ENCODE results near the gene CRYZL1.

Gene CRYZL1

GRCh38 chr21:33685613-33686197 is 44.2 kb upstream of the CRYZL1 start:
- Histone ChIP-seq H3K27me3 (no peaks in the 10 kb centered on the region), H3K27ac (no peak overlapping the region), H3K9me3 (no peaks in the 10 kb centered on the region), H3K4me3 (ENCODE audit: low read depth in 1 of 2, low read length in 1 of 2) (no peak overlapping the region), H3K36me3 (no peaks in the 10 kb centered on the region), H3K4me1 (ENCODE audit: control insufficient read depth in 1 of 2, insufficient read depth in 1 of 2, low read depth in 1 of 2, low read length in 1 of 2) (no peaks in the 10 kb centered on the region)
- no peak for TF ChIP-seq CTCF (IDR thresholded peaks at IDR 0.05)

- H3K9me3 ChIP-seq, result no peaks in the 10 kb centered on the region
Measured at GRCh38 chr21:33684923-33685560, 43.5 kb upstream of the CRYZL1 start.

GRCh38 chr21:33684068-33684467 is 42.5 kb upstream of the CRYZL1 start:
- no peak overlapping the region for H3K4me3 ChIP-seq (ENCODE audit: low read depth in 1 of 2, low read length in 1 of 2)
- no peaks in the 10 kb centered on the region for H3K9me3 ChIP-seq
- H3K36me3 ChIP-seq, result no peaks in the 10 kb centered on the region
- H3K27ac ChIP-seq, result no peak overlapping the region
- no peak for TF ChIP-seq CTCF (IDR thresholded peaks at IDR 0.05)
- no peaks in the 10 kb centered on the region for H3K27me3 ChIP-seq
- H3K4me1 ChIP-seq (ENCODE audit: control insufficient read depth in 1 of 2, insufficient read depth in 1 of 2, low read depth in 1 of 2, low read length in 1 of 2), result no peaks in the 10 kb centered on the region

More at GRCh38 chr21:33684923-33685560, 43.5 kb upstream of the CRYZL1 start:
- Histone ChIP-seq H3K27ac (no peak overlapping the region), H3K4me1 (ENCODE audit: control insufficient read depth in 1 of 2, insufficient read depth in 1 of 2, low read depth in 1 of 2, low read length in 1 of 2) (no peaks in the 10 kb centered on the region), H3K27me3 (no peaks in the 10 kb centered on the region), H3K4me3 (ENCODE audit: low read depth in 1 of 2, low read length in 1 of 2) (no peak overlapping the region), H3K36me3 (no peaks in the 10 kb centered on the region)
- TF ChIP-seq CTCF (IDR thresholded peaks at IDR 0.05), result no peak

- Histone ChIP-seq H3K4me1 (ENCODE audit: control insufficient read depth in 1 of 2, insufficient read depth in 1 of 2, low read depth in 1 of 2, low read length in 1 of 2) (no peaks in the 10 kb centered on the region), H3K4me3 (ENCODE audit: low read depth in 1 of 2, low read length in 1 of 2) (no peak overlapping the region)
- no peak for TF ChIP-seq CTCF (IDR thresholded peaks at IDR 0.05)
Measured at GRCh38 chr21:33682992-33683627, 41.6 kb upstream of the CRYZL1 start.

GRCh38 chr21:33680870-33681269 is 39.3 kb upstream of the CRYZL1 start:
- Histone ChIP-seq H3K9me3 (no peaks in the 10 kb centered on the region), H3K36me3 (no peaks in the 10 kb centered on the region), H3K27ac (no peak overlapping the region), H3K27me3 (no peaks in the 10 kb centered on the region), H3K4me1 (ENCODE audit: control insufficient read depth in 1 of 2, insufficient read depth in 1 of 2, low read depth in 1 of 2, low read length in 1 of 2) (no peaks in the 10 kb centered on the region), H3K4me3 (ENCODE audit: low read depth in 1 of 2, low read length in 1 of 2) (no peak overlapping the region)
- TF ChIP-seq CTCF (IDR thresholded peaks at IDR 0.05), result no peak

More at GRCh38 chr21:33682992-33683627, 41.6 kb upstream of the CRYZL1 start:
- Histone ChIP-seq H3K36me3 (no peaks in the 10 kb centered on the region), H3K27me3 (no peaks in the 10 kb centered on the region), H3K27ac (no peak overlapping the region), H3K9me3 (no peaks in the 10 kb centered on the region)
